Measurements from ENCODE around the gene INTS15. TPM values are rescaled to one million over a fixed set of nuclear protein-coding genes. Genes with fewer than 3 reads are reported as not detected.
"Not testable (repeated sequence)": the region's sequence is repeated elsewhere in the genome, so short reads cannot be mapped to it uniquely, and the experiment has no call there.

INTS15 gene
- total RNA-seq, 1 donor from 2014 or later = 16.2 TPM

GRCh38 chr7:6577369-6578113 is 12.3 kb upstream of the INTS15 start, which contains the start of gene ZDHHC4:
TSS of gene ZDHHC4 (plus strand) at chr7:6577454. CDS start at chr7:6580562, 3,108 bp downstream.
- peak; percentile 79 for DNase-seq

GRCh38 chr7:6578114-6579084 is 11.4 kb upstream of the INTS15 start:
- no peak for DNase-seq

- no peak for DNase-seq
Measured at GRCh38 chr7:6579446-6579845, 10.4 kb upstream of the INTS15 start.

- DNase-seq = not testable (repeated sequence)
Measured at GRCh38 chr7:6585746-6586432, 3.9 kb upstream of the INTS15 start.

GRCh38 chr7:6588566-6588965 is 1.3 kb upstream of the INTS15 start:
- DNase-seq = no peak

GRCh38 chr7:6589151-6589828 is 531 bp upstream of the INTS15 start:
- DNase-seq = no peak

GRCh38 chr7:6590645-6591110 is 857 bp downstream of the INTS15 start:
- no peak for DNase-seq

GRCh38 chr7:6600093-6600492 is 10.3 kb downstream of the INTS15 start:
- no peak for DNase-seq

- no peak for DNase-seq
Measured at GRCh38 chr7:6604458-6604857, 14.6 kb downstream of the INTS15 start.

GRCh38 chr7:6606866-6607583 is 17.2 kb downstream of the INTS15 start:
- DNase-seq = no peak

- no peak for DNase-seq
Measured at GRCh38 chr7:6607651-6608051, 17.8 kb downstream of the INTS15 start.

GRCh38 chr7:6608081-6608480 is 18.3 kb downstream of the INTS15 start:
- DNase-seq = no peak

GRCh38 chr7:6608794-6609193 is 19.0 kb downstream of the INTS15 start:
- no peak for DNase-seq

GRCh38 chr7:6612819-6613218 is 23.0 kb downstream of the INTS15 start:
- no peak for DNase-seq

- DNase-seq = no peak
Measured at GRCh38 chr7:6613706-6614105, 23.9 kb downstream of the INTS15 start.

GRCh38 chr7:6614953-6615722 is 25.3 kb downstream of the INTS15 start, which contains the start of gene ZNF853:
TSS of gene ZNF853 (plus strand) at chr7:6615610. CDS start at chr7:6616175, 565 bp downstream.
- DNase-seq = no peak

- DNase-seq = no peak
Measured at GRCh38 chr7:6615723-6616555, 26.1 kb downstream of the INTS15 start.

- no peak for DNase-seq
Measured at GRCh38 chr7:6616854-6617643, 27.2 kb downstream of the INTS15 start.

Measured in skin of body (tissue), 2 donors.